HEK293T (cell line): Measurements from ENCODE around the gene CFI.

ENCODE experiments used
- CTCF ChIA-PET: fragments of 350-600 bp; formaldehyde crosslinking; extraction: SDS; loops from one replicate; lab custom pipeline; 2021; ENCODE audit warnings: antibody characterized with exemption, inconsistent platforms; lab: Yijun Ruan, JAX
- POLR2A ChIA-PET: fragments of 350-600 bp; formaldehyde crosslinking; extraction: SDS; loops from one replicate; lab custom pipeline; 2020; ENCODE audit warnings: antibody characterized with exemption, inconsistent platforms; lab: Yijun Ruan, JAX
- DNase-seq: peaks from one replicate; pipeline ENCODE4 v3.0.0; 2012; ENCODE audit warnings: mixed read lengths; ENCODE audit errors: extremely low spot score
- ARNT ChIP-seq: fragments of 450-650 bp; IDR thresholded peaks from 2 replicates; pipeline ENCODE4 v1.6.1; 2017; ENCODE audit warnings: mild to moderate bottlenecking
- BHLHE40 ChIP-seq: fragments of 450-650 bp; IDR thresholded peaks from 2 replicates; pipeline ENCODE4 v1.6.1; 2016; ENCODE audit warnings: mild to moderate bottlenecking, moderate library complexity, borderline replicate concordance
- CTBP1 ChIP-seq: fragments of 450-650 bp; IDR thresholded peaks from 2 replicates; pipeline ENCODE4 v1.6.1; 2016; ENCODE audit warnings: borderline replicate concordance
- ELF4 ChIP-seq: fragments of 450-650 bp; IDR thresholded peaks from 2 replicates; pipeline ENCODE4 v1.6.1; 2017; ENCODE audit warnings: antibody characterized with exemption
- FOXA1 ChIP-seq: fragments of 450-650 bp; IDR thresholded peaks from 2 replicates; pipeline ENCODE4 v1.6.1; 2016; ENCODE audit warnings: mild to moderate bottlenecking
- FOXK2 ChIP-seq: fragments of 450-650 bp; IDR thresholded peaks from 2 replicates; pipeline ENCODE4 v1.6.1; 2016; ENCODE audit warnings: mild to moderate bottlenecking
- FOXM1 ChIP-seq: fragments of 450-650 bp; IDR thresholded peaks from 2 replicates; pipeline ENCODE4 v1.6.1; 2017; ENCODE audit warnings: mild to moderate bottlenecking, borderline replicate concordance
- HDGF ChIP-seq: fragments of 450-650 bp; IDR thresholded peaks from 2 replicates; pipeline ENCODE4 v1.6.1; 2017; ENCODE audit warnings: antibody characterized with exemption, borderline replicate concordance
- L3MBTL2 ChIP-seq: fragments of 450-650 bp; conservative IDR thresholded peaks from 2 replicates; pipeline ENCODE4 v1.6.1; 2016; ENCODE audit warnings: mild to moderate bottlenecking
- LEF1 ChIP-seq: fragments of 450-650 bp; IDR thresholded peaks from 2 replicates; pipeline ENCODE4 v1.6.1; 2017; ENCODE audit warnings: mild to moderate bottlenecking, borderline replicate concordance
- NFRKB ChIP-seq: fragments of 450-650 bp; IDR thresholded peaks from 2 replicates; pipeline ENCODE4 v1.6.1; 2016; ENCODE audit warnings: mild to moderate bottlenecking, moderate library complexity
- SP1 ChIP-seq: fragments of 450-650 bp; IDR thresholded peaks from 2 replicates; pipeline ENCODE4 v1.6.1; 2017
- SUZ12 ChIP-seq: fragments of 450-650 bp; IDR thresholded peaks from 2 replicates; pipeline ENCODE4 v1.6.1; 2016; ENCODE audit warnings: mild to moderate bottlenecking
- TARDBP ChIP-seq: fragments of 450-650 bp; IDR thresholded peaks from 2 replicates; pipeline ENCODE4 v1.6.1; 2016
- ZNF384 ChIP-seq: fragments of 450-650 bp; IDR thresholded peaks from 2 replicates; pipeline ENCODE4 v1.6.1; 2016
- TF ChIP-seq, protein P1 (sequence below): fragments of 450-650 bp; IDR thresholded peaks from 2 replicates; pipeline ENCODE4 v1.6.1; 2016

CFI gene

DNA sequence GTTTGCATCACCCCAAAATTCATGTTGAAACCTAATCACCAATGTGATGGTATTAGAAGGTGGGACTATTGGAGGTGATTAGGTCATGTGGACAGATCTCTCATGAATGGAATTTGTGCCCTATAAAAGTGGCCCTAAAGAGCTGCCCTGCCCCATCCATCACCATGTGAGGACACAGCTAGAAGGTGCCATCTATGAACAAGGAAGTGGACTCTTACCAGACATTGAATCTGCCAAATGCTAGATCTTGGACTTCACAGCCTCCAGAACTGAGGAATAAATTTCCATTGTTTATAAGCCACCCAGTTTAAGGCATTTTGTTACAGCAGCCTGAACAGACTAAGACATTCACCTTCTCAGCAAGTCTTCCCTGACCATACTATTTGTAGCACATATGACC lies 79.4 kb downstream of the CFI start:
- ChIA-PET CTCF (no interaction called here), POLR2A (no interaction called here)
- DNase-seq, result no peak
- TF ChIP-seq FOXM1, result no peak
- TF ChIP-seq ZNF384, result no peak
- no peak for TF ChIP-seq ELF4
- no peak for TF ChIP-seq SUZ12
- no peak for TF ChIP-seq SP1
- TF ChIP-seq ARNT, result no peak
- no peak for TF ChIP-seq FOXK2
- TF ChIP-seq HDGF, result no peak
- no peak for TF ChIP-seq FOXA1
- no peak for TF ChIP-seq TARDBP
- TF ChIP-seq, protein P1, sequence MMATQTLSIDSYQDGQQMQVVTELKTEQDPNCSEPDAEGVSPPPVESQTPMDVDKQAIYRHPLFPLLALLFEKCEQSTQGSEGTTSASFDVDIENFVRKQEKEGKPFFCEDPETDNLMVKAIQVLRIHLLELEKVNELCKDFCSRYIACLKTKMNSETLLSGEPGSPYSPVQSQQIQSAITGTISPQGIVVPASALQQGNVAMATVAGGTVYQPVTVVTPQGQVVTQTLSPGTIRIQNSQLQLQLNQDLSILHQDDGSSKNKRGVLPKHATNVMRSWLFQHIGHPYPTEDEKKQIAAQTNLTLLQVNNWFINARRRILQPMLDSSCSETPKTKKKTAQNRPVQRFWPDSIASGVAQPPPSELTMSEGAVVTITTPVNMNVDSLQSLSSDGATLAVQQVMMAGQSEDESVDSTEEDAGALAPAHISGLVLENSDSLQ, result no peak
- no peak for TF ChIP-seq LEF1
- no peak for TF ChIP-seq L3MBTL2
- TF ChIP-seq CTBP1, result no peak
- no peak for TF ChIP-seq NFRKB
- no peak for TF ChIP-seq BHLHE40

DNA sequence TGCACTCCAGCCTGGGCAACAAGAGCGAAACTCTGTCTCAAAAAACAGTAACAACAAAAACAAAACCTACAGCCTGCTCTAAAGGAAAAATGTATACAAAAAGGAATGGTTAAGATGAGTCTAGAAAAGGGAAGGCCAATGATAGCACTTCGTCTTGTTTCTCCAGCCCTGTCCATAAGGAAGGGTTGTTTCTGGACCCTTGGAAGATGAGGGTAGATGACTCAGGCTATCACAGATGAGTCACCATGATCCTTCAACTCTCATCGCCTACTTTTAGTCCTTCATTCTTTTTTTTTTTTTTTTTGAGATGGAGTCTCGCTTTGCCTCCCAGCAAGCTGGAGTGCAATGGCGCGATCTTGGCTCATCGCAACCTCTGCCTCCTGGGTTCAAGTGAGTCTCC lies 80.8 kb downstream of the CFI start:
- no peak for DNase-seq
- CTCF ChIA-PET, result no interaction called here
- POLR2A ChIA-PET, result no interaction called here
- TF ChIP-seq SP1 (no peak), FOXA1 (no peak), FOXM1 (no peak), ZNF384 (no peak), LEF1 (no peak), HDGF (no peak), NFRKB (no peak), CTBP1 (no peak), TARDBP (no peak), FOXK2 (no peak), BHLHE40 (no peak), ELF4 (no peak), ARNT (no peak)
- TF ChIP-seq, protein P1, result no peak

DNA sequence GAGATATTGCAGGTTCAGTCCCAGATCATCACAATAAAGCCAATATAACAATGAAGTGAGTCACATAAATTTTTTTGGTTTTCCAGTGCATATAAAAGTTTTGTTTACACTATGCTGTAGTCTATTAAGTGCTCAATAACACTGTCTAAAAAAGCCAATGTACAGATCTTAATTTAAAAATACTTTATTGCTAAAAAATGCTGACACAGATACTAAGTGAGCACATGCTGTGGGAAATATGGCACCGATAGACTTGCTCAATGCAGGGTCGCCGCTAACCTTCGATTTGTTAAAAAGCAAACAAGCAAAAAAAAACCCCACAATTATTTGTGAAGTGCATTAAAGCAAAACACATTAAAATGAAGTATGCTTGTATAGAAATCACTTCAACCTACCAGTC lies 82.2 kb downstream of the CFI start:
- CTCF ChIA-PET, result no interaction called here
- POLR2A ChIA-PET, result no interaction called here
- no peak for DNase-seq
- TF ChIP-seq L3MBTL2 (no peak), CTBP1 (no peak), ZNF384 (no peak), LEF1 (no peak), FOXK2 (no peak)

DNA sequence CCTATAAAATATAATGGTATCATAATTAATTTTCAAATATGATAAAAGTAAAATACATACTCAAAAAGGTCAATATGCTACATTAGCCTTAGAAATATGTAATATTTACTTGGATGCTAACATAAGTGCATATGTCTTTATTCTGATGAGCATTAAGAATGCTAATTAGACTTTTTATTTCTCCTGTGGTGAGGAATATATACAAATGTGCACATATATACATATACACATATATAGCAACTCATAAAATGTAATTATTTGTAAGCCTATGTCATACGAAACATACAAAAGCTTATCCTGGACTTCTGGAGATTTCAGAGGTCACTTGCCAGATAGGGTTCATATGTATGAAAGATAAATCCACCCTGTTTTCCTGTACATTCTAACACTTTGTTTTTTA lies 83.0 kb downstream of the CFI start:
- no peak for TF ChIP-seq TARDBP
- TF ChIP-seq, protein P1, result no peak
- no peak for TF ChIP-seq FOXA1
- no peak for TF ChIP-seq L3MBTL2
- no peak for TF ChIP-seq SP1
- TF ChIP-seq ZNF384, result no peak
- no peak for TF ChIP-seq BHLHE40
- no peak for TF ChIP-seq NFRKB
- TF ChIP-seq ELF4, result no peak
- no peak for TF ChIP-seq SUZ12
- no peak for TF ChIP-seq LEF1
- no peak for TF ChIP-seq ARNT
- no peak for TF ChIP-seq CTBP1
- no peak for TF ChIP-seq FOXM1
- no peak for TF ChIP-seq FOXK2
- TF ChIP-seq HDGF, result no peak
- ChIA-PET POLR2A (no interaction called here), CTCF (no interaction called here)
- DNase-seq, result no peak

DNA sequence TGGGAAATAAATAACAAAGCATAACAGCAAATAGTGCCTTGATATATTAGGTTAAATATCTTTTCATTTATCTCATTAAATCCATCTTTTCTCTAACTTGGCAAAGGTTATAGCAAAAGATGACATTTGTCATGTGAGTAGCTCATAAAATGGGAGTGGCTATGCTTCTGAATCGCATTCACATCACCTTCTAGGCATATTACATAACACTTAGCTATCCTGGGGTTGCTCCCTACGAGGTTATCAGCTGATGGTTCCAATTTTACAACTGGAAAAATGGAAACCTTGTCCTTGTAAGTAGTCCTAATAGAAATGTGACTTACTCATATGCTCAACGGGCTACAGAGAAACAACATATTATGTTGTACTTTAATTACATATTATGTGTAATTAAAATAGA lies 88.3 kb downstream of the CFI start:
- ChIA-PET CTCF (no interaction called here), POLR2A (no interaction called here)
- TF ChIP-seq NFRKB (no peak), FOXA1 (no peak), ELF4 (no peak), ARNT (no peak), TARDBP (no peak), BHLHE40 (no peak), SUZ12 (no peak)

DNA sequence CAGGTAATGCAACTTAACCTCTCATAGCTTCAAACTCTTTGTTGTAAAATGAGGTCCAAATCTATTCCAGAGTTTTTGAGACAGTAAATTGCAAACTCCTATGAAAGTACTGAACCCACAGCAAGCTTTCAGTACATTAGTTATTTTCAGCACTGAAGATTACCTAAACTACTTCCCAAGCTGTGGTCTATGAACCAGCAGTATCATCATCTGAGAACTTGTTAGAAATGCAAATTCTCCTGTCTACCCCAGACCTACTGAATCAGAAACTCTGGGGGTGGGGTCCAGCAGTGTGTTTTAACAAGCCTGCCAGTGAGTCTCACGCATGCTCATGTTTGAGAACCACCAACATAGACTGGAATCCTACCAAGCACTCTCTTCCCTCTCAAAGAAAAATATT lies 92.8 kb downstream of the CFI start:
- DNase-seq, result no peak
- CTCF ChIA-PET, result no interaction called here

More for the DNA sequence above, 88.3 kb downstream of the CFI start:
- no peak for DNase-seq

More for the DNA sequence above, 92.8 kb downstream of the CFI start:
- POLR2A ChIA-PET, result no interaction called here
- no peak for TF ChIP-seq ARNT
- TF ChIP-seq ELF4, result no peak
- no peak for TF ChIP-seq HDGF
- no peak for TF ChIP-seq FOXA1
- TF ChIP-seq NFRKB, result no peak
- no peak for TF ChIP-seq ZNF384
- no peak for TF ChIP-seq SUZ12
- TF ChIP-seq FOXM1, result no peak
- no peak for TF ChIP-seq SP1
- TF ChIP-seq FOXK2, result no peak
- TF ChIP-seq BHLHE40, result no peak
- TF ChIP-seq LEF1, result no peak
- TF ChIP-seq L3MBTL2, result no peak
- no peak for TF ChIP-seq CTBP1
- no peak for TF ChIP-seq TARDBP
- TF ChIP-seq, protein P1, result no peak
